ENCODE results near the gene MED29.

The MED29 gene, protein sequence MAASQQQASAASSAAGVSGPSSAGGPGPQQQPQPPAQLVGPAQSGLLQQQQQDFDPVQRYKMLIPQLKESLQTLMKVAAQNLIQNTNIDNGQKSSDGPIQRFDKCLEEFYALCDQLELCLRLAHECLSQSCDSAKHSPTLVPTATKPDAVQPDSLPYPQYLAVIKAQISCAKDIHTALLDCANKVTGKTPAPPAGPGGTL

DNA sequence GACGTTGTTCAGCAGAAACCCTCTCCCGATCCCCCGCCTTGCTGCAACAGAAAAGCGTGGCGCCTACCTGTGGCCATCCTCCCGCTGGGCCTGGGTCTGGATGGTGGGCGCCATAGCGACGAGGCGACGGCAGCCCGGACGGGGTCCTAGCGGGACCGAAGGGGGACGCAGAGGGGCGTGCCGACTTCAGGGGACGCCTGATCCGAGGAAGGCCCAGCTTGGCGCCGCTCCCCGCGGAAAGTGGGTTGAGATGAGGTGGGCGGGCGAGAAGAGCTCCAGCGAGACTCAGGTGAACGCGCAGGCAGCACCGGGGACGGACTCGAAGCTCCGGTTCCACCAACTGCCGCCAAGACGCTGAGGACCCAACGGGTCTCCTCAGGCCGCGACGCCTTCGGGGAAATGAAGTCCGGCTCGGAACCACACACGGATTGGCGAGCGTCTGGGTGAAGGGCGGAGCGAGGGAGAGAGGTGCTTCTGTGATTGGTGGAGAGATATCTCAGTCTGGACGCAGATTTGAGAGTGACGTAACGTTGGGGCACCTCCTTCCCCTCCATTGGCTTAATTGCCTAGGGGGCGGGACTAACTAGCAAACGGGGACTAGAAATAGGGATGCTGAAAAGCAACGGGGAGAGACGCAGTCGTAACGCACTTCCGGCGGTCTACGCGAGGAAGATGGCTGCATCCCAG is at the start of gene MED29, which contains the start of gene PAF1:
Gene MED29 (plus strand): TSS at position 628 of the 687 bp plus-strand sequence. CDS start 45 bp downstream, at position 673.
Gene PAF1 (minus strand): TSS at position 356 of the 687 bp plus-strand sequence. CDS start 242 bp downstream, at position 114.
- peak; percentile 99 for DNase-seq (ENCODE audit: low spot score)

DNA sequence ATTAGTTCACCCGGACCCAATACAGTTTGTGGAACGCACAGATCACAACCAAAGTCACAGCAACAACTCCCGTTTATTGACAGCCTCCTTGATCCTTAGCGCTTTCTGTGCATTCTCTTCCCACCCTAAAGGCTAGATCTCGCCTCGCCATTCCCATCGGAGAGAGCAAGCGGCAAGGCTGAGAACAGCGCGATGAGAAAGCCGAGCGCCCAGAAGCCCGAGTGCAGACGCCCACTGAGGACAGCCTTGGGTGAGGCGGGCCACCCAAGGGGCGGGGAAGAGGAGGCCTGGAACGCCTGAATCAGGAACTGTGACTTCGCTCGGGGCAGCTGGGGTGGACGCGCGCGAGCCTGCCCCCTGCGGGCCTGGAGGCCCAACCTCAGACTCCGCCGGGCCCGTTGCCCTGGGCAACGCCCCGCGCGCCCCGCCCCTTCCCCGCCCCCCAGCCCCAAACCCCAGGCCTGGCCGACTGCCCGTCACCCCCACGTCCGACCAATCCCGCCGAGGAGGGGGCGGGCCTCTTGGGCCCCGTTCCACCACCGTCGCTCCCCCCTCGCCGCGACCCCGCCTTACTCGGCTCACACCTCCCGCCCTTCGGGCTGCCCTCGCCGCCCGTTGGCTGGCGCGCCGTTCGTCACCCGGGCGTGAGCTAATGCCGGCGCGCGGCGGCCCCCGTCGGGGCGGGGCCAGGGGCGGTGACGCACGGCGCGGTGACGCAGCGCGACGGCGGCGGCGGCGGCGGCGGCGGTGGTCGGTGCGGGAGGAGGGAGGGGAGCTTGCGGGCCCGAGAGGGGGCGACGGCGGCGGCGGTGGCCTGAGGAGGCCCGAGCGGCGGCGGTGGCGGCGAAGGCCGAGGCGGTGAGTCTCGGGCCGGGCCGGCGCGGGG is 49.2 kb upstream of the MED29 start, which contains the start of gene SAMD4B:
Gene SAMD4B (plus strand): TSS at position 703 of the 886 bp plus-strand sequence. CDS start 14,473 bp downstream, outside the sequence.
- DNase-seq (ENCODE audit: low spot score): peak; percentile 99

DNA sequence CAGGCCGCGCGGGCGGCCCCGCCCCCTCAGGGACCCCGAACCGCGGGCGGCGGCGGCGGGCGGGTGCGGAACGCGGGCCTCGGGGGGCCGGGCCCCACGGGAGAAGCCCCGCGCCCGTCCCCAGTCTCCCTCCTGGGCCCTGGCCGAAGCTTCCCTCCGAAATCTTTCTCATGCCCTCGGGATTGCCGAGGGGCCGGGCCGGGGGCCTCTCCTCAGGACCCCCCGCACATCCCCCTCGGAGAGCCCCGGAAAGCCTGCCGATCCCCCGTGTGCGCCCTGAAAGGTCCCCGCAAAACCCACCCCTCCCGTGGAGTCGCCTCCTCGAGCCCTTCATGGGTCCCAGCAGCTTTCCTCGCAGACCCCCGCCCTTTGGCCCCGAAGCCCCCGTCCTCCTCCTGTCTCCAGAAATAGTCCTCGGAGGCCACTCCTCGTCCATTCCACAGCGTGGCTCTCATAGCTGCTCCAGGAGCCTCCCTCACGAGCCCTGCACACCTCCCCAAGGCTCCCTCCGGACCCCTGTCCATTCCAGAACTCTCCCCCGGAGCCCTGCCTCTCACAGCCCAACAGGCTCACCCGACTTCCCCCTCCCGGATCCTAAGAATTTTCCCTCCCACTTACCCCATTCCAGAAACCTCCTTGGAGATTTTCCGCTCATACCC is 48.4 kb upstream of the MED29 start:
- DNase-seq (ENCODE audit: low spot score): no peak

DNA sequence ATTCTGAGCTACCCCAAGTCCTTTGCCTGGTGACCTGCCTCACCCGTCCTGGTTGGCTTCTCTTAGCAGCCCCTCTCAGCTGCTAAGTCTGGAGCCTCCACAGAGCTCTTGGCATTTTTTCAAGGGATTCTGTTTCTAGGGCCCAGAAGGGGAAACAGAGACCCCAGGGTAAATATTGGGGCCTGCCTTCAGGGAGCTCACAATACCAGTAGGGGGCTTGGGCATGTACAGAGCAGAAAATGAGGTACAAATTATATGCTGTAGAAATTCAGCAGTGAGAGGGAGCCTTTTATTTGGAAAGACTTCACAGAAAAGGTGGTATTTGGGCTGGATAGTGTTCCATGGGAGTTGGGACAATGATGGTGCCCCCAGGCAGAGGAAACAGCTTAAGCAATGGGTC is 45.2 kb upstream of the MED29 start:
- no peak for DNase-seq (ENCODE audit: low spot score)

DNA sequence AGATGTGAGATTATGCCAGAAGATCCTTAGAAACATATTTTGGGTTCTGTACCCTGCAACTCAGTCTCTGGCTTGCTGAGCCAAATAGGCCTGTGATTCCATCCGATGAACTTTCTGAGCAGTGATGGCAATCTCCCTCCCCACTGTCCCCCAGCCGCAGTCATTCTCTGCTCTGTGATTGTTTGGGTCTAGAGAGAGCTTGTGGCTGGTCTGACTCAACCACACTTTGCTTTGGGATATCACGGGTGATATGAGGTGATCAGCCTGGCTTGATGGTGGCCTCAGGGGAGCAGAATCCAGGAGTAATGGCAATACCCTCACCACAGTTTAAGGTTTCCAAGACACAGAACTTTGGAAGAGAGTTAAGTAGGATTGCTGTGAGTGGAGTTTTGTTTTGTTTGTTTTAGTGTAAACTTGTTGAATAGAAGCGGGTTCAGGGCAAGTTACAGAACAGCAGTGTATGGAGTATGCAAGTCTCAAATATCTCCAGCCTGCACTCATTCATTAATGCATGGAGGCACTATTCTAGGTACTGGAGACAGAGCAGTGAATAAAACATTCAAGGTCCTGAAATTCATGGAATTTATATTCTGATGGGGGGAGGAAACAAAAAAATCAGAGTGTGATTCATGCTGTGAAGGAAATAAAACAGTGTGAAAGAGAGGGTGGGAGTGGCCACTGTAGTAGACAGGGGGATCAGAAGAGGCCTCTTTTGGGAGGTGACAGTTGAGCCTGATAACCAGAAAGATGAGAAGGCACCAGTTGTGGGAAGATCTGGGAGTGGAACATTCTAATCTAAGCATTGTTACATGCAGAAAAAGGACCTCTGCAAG is 43.6 kb upstream of the MED29 start:
- no peak for DNase-seq (ENCODE audit: low spot score)

DNA sequence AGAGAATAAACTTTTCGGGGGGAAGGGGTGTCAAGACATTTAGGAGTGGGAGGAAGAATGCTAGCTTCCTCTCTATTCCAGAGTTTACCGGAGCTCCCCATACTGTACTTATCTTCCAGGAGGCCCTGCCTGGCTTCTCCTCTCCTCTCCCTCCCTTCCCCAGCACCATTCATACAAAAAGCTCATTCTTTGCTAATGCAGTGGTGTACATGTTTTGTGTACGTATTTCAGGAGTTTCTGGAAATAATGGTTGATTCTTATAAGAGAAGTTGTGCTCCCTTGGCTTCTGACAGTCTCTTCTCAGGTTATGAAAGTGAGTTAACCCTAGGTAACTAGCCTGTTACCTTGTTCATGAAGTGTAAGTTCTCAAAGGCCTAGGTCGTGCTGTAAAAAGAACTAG is 41.9 kb upstream of the MED29 start:
- DNase-seq (ENCODE audit: low spot score): no peak

DNA sequence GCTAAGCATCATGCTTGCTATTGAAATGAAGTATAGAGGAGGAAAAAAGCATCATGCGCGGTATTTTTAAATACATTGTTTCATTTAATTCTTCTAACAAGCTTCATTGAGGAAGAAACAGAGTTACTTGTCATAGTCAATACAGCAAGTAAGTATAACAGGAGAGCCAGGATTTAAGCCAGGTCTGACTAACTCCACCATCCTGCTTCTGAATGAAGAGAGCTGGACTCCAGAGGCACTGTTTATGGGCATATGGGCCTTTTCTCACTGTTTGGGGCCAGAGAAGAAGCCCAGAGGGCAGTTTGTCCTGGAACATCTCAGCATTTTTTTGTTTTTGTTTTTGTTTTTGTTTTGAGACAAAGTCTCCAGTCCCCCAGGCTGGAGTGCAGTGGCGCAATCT is 41.0 kb upstream of the MED29 start:
- DNase-seq (ENCODE audit: low spot score): no peak

DNA sequence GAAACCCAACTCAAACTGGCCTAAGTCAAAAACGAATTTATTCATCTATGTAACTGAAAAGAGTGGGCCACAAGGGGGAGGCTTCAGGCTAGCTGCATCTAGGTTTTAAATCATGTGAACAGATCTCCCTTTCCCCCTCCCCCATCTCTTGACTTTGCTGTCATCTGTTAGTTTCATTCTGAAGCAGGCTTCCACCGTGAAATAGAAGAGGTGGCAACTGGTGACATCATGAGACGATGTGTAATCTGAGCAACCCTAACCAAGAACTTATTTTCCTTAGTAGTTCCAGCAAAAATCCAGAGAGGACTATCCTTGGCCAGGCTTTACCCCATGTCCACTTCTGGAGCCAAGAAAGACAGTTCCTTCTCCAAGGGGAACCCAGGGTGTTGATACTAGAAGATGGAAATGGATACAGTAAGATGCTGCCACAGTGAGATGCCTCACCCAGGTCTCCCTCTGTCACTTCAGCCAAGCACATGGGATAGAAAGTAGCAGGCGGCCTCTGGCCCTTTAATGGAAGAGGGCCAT is 39.6 kb upstream of the MED29 start:
- DNase-seq (ENCODE audit: low spot score): peak; percentile 23

DNA sequence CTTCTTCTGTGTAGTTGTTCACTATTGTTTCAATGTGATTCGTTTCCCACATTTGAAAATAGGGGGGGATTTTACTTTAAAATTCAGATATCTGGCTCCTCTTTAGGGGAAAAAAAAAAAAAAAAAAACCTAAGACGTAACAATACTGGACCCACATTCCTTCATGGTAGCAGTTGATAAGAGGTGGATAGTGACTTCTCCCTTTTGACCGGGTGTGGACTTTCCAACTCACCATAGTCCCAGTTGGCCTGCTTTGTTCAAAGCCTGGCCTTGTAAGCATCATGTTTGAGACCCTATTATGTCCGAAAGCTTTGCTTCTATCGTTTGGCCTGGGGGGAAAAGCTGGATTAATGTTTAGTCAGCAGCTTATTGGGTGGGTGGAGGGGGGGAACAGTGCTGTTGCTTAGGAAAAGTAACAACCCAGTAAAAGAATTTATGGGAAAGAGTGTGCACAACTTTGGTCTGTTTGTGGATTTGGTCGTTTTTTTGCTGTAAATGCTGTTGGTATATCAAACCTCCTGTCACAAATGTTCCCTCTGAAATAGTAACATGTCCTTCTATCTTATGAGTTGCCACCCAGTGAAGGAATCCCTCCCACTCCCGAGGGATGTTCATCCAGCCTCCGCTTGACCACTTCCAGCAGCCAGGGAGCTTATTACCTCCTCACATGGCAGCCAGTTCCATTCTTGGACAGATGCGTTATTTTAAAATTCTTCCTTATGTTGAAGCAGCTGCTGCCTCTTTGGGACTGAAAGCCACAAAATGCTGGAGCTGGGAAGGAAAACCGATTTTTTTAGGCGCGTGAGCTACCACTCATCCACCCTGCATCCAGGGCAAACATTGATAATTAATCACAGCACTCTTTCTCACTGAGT is 38.6 kb upstream of the MED29 start:
- no peak for DNase-seq (ENCODE audit: low spot score)

DNA sequence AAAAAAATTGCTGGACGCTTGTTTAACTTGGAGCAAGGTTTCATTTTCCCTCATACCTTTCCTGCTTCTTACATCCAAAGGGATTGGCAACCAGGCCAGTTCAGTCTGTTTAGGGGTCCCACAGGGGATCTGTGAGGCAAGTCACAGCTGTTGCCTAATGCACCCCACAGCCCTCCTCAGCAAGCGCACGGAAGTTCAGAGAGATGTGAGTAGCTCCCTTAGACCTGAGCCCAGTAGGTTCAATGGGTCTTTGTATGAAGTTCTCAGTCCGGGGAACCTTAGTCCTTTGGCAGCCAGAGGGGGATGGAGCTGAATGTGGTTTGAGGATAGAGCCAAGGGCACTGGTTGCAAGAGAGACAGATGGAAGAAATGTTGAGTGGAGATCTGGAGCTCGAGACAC is 35.9 kb upstream of the MED29 start:
- DNase-seq (ENCODE audit: low spot score): no peak

DNA sequence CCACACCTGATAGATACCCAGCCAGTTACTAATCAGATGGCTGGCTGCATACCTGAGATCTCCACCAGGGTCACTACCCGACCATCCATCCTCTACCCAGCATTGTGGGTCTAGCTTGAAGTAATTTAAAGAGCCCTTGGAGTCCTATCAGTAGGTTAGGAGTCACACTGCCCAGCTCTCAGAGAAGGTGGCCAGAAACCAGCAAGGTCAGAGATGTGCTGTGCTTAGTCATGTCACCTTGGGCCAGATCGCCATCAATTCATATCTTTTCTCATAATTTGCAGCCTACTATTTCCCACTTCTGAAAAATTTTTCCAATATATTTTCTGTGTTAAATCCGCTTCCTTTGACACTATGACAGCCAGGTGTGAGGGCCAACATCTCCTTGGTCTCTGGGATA is 35.1 kb upstream of the MED29 start:
- DNase-seq (ENCODE audit: low spot score): no peak

DNA sequence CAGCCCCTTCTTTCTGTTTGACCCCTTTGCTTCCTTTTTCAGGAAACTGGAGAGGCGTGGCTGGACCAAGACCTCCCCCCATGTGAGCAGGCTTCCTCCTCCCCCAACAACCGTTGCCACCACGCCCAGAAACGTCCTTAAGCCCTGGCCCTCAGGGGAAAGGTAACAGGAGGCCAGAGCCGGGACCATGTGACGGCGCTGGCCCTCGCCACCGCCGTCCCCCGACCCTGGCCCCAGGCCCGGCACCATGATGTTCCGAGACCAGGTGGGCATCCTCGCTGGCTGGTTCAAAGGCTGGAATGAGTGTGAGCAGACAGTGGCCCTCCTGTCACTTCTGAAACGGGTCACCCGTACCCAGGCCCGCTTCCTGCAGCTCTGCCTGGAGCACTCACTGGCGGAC is 34.5 kb upstream of the MED29 start:
- DNase-seq (ENCODE audit: low spot score): no peak

DNA sequence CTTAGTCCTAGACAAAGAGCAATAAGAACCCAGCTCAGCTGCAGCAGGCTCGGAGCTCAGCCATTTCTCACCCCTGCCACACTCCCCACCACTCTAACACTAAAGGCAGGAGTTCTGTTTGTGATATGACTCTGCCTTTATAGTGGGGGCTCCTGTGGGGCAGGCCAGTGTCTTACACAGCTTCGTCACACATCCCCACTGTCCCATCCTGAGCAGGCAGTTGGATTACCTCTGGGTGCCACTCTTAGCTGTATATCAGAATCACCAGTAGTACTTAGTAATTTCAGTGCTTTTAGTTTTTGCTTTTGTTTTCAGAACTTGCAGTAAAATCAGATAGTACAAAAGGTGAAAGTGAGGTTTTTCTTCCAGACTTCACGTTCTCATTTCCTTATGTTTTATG is 32.2 kb upstream of the MED29 start:
- DNase-seq (ENCODE audit: low spot score): no peak

DNA sequence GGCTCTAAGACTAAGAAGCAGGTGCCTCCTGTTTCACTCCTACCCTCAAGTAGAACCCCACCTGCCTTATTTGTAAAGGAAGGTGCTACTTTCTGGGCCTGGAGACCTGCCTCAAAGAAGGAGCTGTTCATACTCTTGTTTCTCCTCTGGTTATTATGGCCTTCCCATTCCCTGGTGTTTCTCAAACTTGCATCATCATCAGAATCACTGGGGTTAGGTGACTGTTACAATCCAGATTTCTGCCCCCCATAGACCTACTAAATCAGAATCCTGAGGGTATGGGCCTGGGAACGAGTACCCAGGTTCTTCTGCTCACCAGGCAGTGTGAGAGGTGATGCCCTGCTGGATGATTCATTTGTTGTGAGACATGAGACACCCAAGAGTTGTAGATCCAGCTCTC is 30.6 kb upstream of the MED29 start:
- no peak for DNase-seq (ENCODE audit: low spot score)

DNA sequence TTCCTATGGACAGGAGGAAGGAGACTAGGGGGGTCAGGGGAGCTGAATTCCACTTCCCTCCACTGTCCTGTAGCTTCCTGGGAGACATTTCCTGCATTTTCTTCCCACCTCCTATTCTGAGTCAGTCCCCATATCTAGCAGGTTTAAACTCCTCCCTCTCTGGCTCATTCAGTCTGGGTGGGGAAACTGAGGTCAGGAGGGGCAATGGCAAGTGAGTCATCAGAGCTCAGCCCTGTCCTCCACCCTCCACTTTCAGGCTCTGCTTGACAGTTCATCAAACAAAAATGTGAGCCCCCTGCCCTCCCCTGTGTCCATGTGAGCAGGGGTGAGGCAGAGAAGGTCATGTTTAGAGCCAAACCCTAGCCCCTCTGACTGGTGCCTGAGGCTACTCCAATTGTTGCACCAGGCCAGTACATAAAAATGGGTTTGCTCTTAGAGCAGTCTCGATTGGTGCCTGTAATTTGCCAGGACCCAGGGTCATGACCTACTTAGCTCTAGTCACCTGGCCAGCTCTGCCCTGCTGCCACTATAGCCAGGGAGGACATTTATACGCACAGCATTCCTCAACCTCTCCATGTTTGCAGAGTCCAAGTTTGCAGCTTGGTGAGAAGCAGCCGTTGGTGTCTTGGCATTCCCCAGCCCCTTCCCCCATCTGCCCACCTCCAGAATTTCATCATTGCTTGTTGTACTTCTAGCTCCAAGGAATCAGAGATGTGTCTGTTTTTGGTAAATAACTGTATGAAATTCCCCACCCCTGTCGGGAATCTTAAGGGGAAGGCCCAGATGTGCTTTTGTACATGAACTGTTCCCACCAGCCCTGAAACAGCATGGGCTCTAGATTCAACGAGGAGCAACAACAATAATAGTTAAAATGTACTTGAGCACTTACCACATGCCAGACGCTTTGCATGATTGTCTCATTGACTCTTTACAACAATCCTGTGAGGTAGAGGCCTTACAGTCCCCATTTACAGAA is 28.2 kb upstream of the MED29 start:
- no peak for DNase-seq (ENCODE audit: low spot score)

DNA sequence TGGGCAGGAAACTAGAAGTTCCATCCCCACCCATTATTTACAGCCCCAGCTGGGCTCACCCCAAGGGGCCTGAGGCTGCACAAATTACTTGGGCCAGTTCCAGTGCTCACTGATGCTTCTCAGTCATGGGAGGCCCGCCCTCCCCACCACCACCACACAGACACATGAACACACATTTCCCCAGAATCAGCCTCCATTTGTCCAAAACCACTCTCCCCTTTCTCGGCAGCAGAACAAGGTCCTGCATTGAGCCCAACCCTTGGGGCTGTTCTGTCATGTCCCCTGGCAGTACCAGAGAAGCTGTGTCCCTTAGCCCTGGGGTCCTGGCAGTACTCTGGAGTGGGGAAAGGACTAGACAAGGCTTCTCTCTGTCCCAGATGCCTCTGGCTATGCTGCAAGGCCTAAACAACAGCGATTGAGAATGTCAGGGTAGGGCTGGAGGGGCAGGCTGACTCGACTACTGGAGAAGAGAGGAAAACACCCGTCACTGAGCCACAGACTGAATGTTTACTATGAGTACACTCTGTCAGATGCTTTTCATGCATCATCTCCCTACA is 27.2 kb upstream of the MED29 start:
- no peak for DNase-seq (ENCODE audit: low spot score)

DNA sequence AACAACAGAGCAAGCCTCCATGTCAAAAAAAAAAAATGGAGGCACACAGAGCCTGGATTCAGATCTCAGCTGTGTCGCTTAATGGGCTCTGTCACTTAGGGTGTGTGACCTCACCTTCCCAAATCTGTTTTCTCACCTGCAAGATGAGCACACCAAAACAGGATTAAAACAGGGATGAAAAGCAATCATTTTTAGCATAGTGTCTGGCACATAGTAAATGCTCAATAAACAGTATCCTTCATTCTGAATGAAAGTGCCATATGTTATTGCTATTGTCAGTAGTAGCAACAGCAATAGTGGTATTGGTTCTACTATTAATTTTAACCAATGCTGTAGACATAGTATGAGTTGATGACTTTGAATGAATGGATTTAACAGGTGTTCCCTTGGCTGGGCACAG is 25.6 kb upstream of the MED29 start:
- no peak for DNase-seq (ENCODE audit: low spot score)

DNA sequence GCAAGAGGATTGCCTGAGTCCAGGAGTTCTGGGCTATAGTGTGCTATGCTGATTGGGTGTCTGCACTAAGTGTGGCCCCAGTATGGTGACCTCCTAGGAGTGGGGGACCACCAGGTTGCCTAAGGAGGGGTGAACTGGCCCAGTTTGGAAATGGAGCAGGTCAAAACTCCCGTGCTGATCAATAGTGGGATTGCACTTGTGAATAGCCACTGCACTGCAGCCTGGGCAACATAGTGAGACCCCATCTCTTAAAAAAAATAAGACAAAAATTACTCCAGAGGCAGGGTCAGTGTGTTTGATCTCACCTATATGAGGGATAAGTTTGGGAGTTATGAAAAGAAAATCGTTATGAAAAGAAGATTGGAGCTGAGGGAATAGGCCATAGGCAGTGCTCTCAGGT is 22.0 kb upstream of the MED29 start:
- DNase-seq (ENCODE audit: low spot score): no peak

Data from CD4-positive, alpha-beta T cell treated with Interleukin-2 at 100 ng/mL for 4 hours (primary cell).